SW 1271 (cell line): ENCODE measurements around the gene EML2.
"Not testable (repeated sequence)": the region's sequence is repeated elsewhere in the genome, so short reads cannot be mapped to it uniquely, and the experiment has no call there.

ENCODE experiments used
- DNase-seq, 2 experiments: peaks; one replicate each; lab custom pipeline; 2025; lab: John Stamatoyannopoulos, UW

EML2 gene

GRCh38 chr19:45646345-45646698 is 7.1 kb upstream of the EML2 start:
- DNase-seq: no peak

GRCh38 chr19:45645631-45646344 is 6.6 kb upstream of the EML2 start:
- DNase-seq: no peak

GRCh38 chr19:45645068-45645630 is 6.0 kb upstream of the EML2 start:
- no peak for DNase-seq

GRCh38 chr19:45643927-45644771 is 5.0 kb upstream of the EML2 start:
- no peak for DNase-seq

GRCh38 chr19:45643024-45643926 is 4.1 kb upstream of the EML2 start:
- DNase-seq: peak in 1 of 2 experiments; percentile 60

GRCh38 chr19:45641274-45642105 is 2.3 kb upstream of the EML2 start:
- DNase-seq: peak; percentile 82 to 93

- DNase-seq: no peak
Measured at GRCh38 chr19:45640849-45641273, 1.7 kb upstream of the EML2 start.

- DNase-seq: no peak
Measured at GRCh38 chr19:45637890-45638667, 1.1 kb downstream of the EML2 start.

- DNase-seq: no peak
Measured at GRCh38 chr19:45636902-45637301, 2.3 kb downstream of the EML2 start.

- no peak for DNase-seq
Measured at GRCh38 chr19:45636275-45636674, 2.9 kb downstream of the EML2 start.

GRCh38 chr19:45632468-45633196 is 6.6 kb downstream of the EML2 start:
- peak in 1 of 2 experiments; percentile 52 for DNase-seq

GRCh38 chr19:45630463-45630862 is 8.7 kb downstream of the EML2 start:
- DNase-seq: peak in 1 of 2 experiments; percentile 68

GRCh38 chr19:45629704-45630103 is 9.5 kb downstream of the EML2 start:
- no peak for DNase-seq

GRCh38 chr19:45628219-45628618 is 11.0 kb downstream of the EML2 start:
- not testable (repeated sequence) for DNase-seq

- no peak for DNase-seq
Measured at GRCh38 chr19:45623984-45624383, 15.2 kb downstream of the EML2 start.

- DNase-seq: no peak
Measured at GRCh38 chr19:45621976-45622503, 17.2 kb downstream of the EML2 start.

- no peak for DNase-seq
Measured at GRCh38 chr19:45621389-45621788, 17.8 kb downstream of the EML2 start.

- no peak for DNase-seq
Measured at GRCh38 chr19:45616704-45617017, 22.5 kb downstream of the EML2 start.
